Skeletal muscle tissue (tissue), 4 donors: ENCODE measurements around the gene RPUSD4. TPM values are rescaled to one million over a fixed set of nuclear protein-coding genes. Genes with fewer than 3 reads are reported as not detected.

ENCODE experiments used
- H3K27ac ChIP-seq: one replicate; pipeline ENCODE4 v1.7.0; 2013; ENCODE audit warnings: mild to moderate bottlenecking, low read depth, low read length, inconsistent platforms
- H3K27me3 ChIP-seq, 3 donors: one replicate each; pipeline ENCODE4 v1.7.0; 2013; ENCODE audit warnings: low read length in 3 of 3; ENCODE audit not compliant: control insufficient read depth in 3 of 3, insufficient read depth in 3 of 3
- H3K36me3 ChIP-seq, 3 donors: one replicate each; pipeline ENCODE4 v1.7.0; 2013; ENCODE audit warnings: low read length in 3 of 3; ENCODE audit not compliant: control insufficient read depth in 3 of 3, insufficient read depth in 3 of 3
- H3K4me1 ChIP-seq, 3 donors: one replicate each; pipeline ENCODE4 v1.7.0; 2013; ENCODE audit warnings: low read length in 3 of 3, mild to moderate bottlenecking in 3 of 3; ENCODE audit not compliant: control insufficient read depth in 3 of 3, insufficient read depth in 3 of 3
- H3K4me3 ChIP-seq, 3 donors: one replicate each; pipeline ENCODE4 v1.7.0; 2013; ENCODE audit warnings: low read length in 3 of 3
- H3K9ac ChIP-seq, 3 donors: one replicate each; pipeline ENCODE4 v1.7.0; 2013; ENCODE audit warnings: low read length in 3 of 3, mild to moderate bottlenecking in 3 of 3, moderate library complexity in 2 of 3, low read depth in 1 of 3
- H3K9me3 ChIP-seq, 3 donors: one replicate each; pipeline ENCODE4 v1.7.0; 2013; ENCODE audit warnings: low read length in 3 of 3; ENCODE audit not compliant: control insufficient read depth in 3 of 3
- total RNA-seq: library from RNA; depleted of rRNA; stranded (reverse); fragments of >200 nt; gene quantifications from one replicate; pipeline ENCODE4 v1.2.3, GENCODE V29; 2014
- donor health status: Osteomylitis.

Gene RPUSD4
- total RNA-seq, 1 donor from 2014 or later, result 57.9 TPM

GRCh38 chr11:126169291-126169690 lies 42.2 kb downstream of the RPUSD4 start:
- no peak overlapping the region for H3K27ac ChIP-seq

GRCh38 chr11:126167488-126167887 lies 44.0 kb downstream of the RPUSD4 start:
- no peak overlapping the region for H3K4me3 ChIP-seq
- H3K9ac ChIP-seq, result no peak overlapping the region
- peaks cover 5 to 15% (median 5%) of the 10 kb centered on the region in 3 donors for H3K4me1 ChIP-seq
- H3K36me3 ChIP-seq, result no peaks in the 10 kb centered on the region
- H3K27ac ChIP-seq, result no peak overlapping the region
- H3K9me3 ChIP-seq, result no peaks in the 10 kb centered on the region
- H3K27me3 ChIP-seq, result peaks cover 0 to 8% (median 0%) of the 10 kb centered on the region in 3 donors

More at GRCh38 chr11:126169291-126169690, 42.2 kb downstream of the RPUSD4 start:
- Histone ChIP-seq H3K9ac (no peak overlapping the region), H3K36me3 (no peaks in the 10 kb centered on the region), H3K4me1 (peaks cover 5 to 16% (median 10%) of the 10 kb centered on the region in 3 donors), H3K9me3 (no peaks in the 10 kb centered on the region), H3K27me3 (no peaks in the 10 kb centered on the region), H3K4me3 (no peak overlapping the region)

- Histone ChIP-seq H3K9me3 (no peaks in the 10 kb centered on the region), H3K9ac (no peak overlapping the region), H3K27me3 (peaks cover 0 to 8% (median 0%) of the 10 kb centered on the region in 3 donors), H3K4me1 (peaks cover 0 to 10% (median 3%) of the 10 kb centered on the region in 3 donors), H3K27ac (no peak overlapping the region), H3K36me3 (no peaks in the 10 kb centered on the region), H3K4me3 (no peak overlapping the region)
Measured at GRCh38 chr11:126166413-126166812, 45.0 kb downstream of the RPUSD4 start.

- Histone ChIP-seq H3K4me3 (no peak overlapping the region), H3K27ac (no peak overlapping the region), H3K9ac (no peak overlapping the region), H3K36me3 (no peaks in the 10 kb centered on the region), H3K4me1 (peaks cover 0 to 10% (median 3%) of the 10 kb centered on the region in 3 donors), H3K27me3 (peaks cover 0 to 12% (median 0%) of the 10 kb centered on the region in 3 donors), H3K9me3 (no peaks in the 10 kb centered on the region)
Measured at GRCh38 chr11:126165757-126166156, 45.7 kb downstream of the RPUSD4 start.

GRCh38 chr11:126165311-126165720 lies 46.1 kb downstream of the RPUSD4 start:
- no peak overlapping the region for H3K9ac ChIP-seq
- H3K27me3 ChIP-seq, result peaks cover 0 to 12% (median 0%) of the 10 kb centered on the region in 3 donors
- no peak overlapping the region for H3K27ac ChIP-seq
- H3K36me3 ChIP-seq, result no peaks in the 10 kb centered on the region
- H3K9me3 ChIP-seq, result no peaks in the 10 kb centered on the region
- H3K4me3 ChIP-seq, result no peak overlapping the region
- peaks cover 0 to 10% (median 3%) of the 10 kb centered on the region in 3 donors for H3K4me1 ChIP-seq

GRCh38 chr11:126164781-126165180 lies 46.7 kb downstream of the RPUSD4 start:
- H3K4me1 ChIP-seq, result peaks cover 0 to 10% (median 3%) of the 10 kb centered on the region in 3 donors
- H3K4me3 ChIP-seq, result no peak overlapping the region
- no peaks in the 10 kb centered on the region for H3K36me3 ChIP-seq
- H3K27ac ChIP-seq, result no peak overlapping the region
- no peaks in the 10 kb centered on the region for H3K9me3 ChIP-seq
- no peak overlapping the region for H3K9ac ChIP-seq
- peaks cover 0 to 12% (median 0%) of the 10 kb centered on the region in 3 donors for H3K27me3 ChIP-seq

GRCh38 chr11:126163779-126164178 lies 47.7 kb downstream of the RPUSD4 start:
- no peak overlapping the region for H3K4me3 ChIP-seq
- peaks cover 0 to 10% (median 3%) of the 10 kb centered on the region in 3 donors for H3K4me1 ChIP-seq
- H3K27me3 ChIP-seq, result peaks cover 0 to 12% (median 0%) of the 10 kb centered on the region in 3 donors
- H3K9ac ChIP-seq, result no peak overlapping the region
- no peaks in the 10 kb centered on the region for H3K36me3 ChIP-seq
- H3K9me3 ChIP-seq, result no peaks in the 10 kb centered on the region
- H3K27ac ChIP-seq, result no peak overlapping the region

- Histone ChIP-seq H3K27ac (no peak overlapping the region), H3K9me3 (no peaks in the 10 kb centered on the region), H3K4me3 (no peak overlapping the region), H3K27me3 (peaks cover 0 to 16% (median 0%) of the 10 kb centered on the region in 3 donors), H3K9ac (no peak overlapping the region), H3K36me3 (no peaks in the 10 kb centered on the region), H3K4me1 (peaks cover 0 to 10% (median 3%) of the 10 kb centered on the region in 3 donors)
Measured at GRCh38 chr11:126163074-126163700, 48.3 kb downstream of the RPUSD4 start.

GRCh38 chr11:126162306-126163030 lies 49.0 kb downstream of the RPUSD4 start:
- H3K4me1 ChIP-seq, result peaks cover 0 to 10% (median 3%) of the 10 kb centered on the region in 3 donors
- H3K27ac ChIP-seq, result no peak overlapping the region
- no peaks in the 10 kb centered on the region for H3K9me3 ChIP-seq
- no peaks in the 10 kb centered on the region for H3K36me3 ChIP-seq
- H3K4me3 ChIP-seq, result no peak overlapping the region
- H3K27me3 ChIP-seq, result peaks cover 0 to 17% (median 0%) of the 10 kb centered on the region in 3 donors
- H3K9ac ChIP-seq, result no peak overlapping the region

GRCh38 chr11:126161023-126161391 lies 50.4 kb downstream of the RPUSD4 start:
- H3K4me1 ChIP-seq, result peaks cover 0 to 10% (median 2%) of the 10 kb centered on the region in 3 donors

More at GRCh38 chr11:126161023-126161391, 50.4 kb downstream of the RPUSD4 start:
- H3K4me3 ChIP-seq, result no peak overlapping the region
- H3K27me3 ChIP-seq, result peaks cover 0 to 17% (median 0%) of the 10 kb centered on the region in 3 donors
- no peak overlapping the region for H3K27ac ChIP-seq
- H3K36me3 ChIP-seq, result no peaks in the 10 kb centered on the region
- no peaks in the 10 kb centered on the region for H3K9me3 ChIP-seq
- H3K9ac ChIP-seq, result no peak overlapping the region
